ENCODE results near the gene CXCL9. TPM values are rescaled to one million over a fixed set of nuclear protein-coding genes. Genes with fewer than 3 reads are reported as not detected.
"Not testable (repeated sequence)": the region's sequence is repeated elsewhere in the genome, so short reads cannot be mapped to it uniquely, and the experiment has no call there.

Gene CXCL9
- total and polyA plus RNA-seq, 7 donors: 4.9 to 56.9 TPM; not detected in 5

GRCh38 chr4:75963558-75963957 is 43.8 kb downstream of the CXCL9 start:
- Histone ChIP-seq H3K4me1 (no peaks in the 10 kb centered on the region), H3K27me3 (no peaks in the 10 kb centered on the region), H3K27ac (no peak overlapping the region), H3K36me3 (peaks cover 11 to 100% (median 62%) of the 10 kb centered on the region in 4 donors), H3K9me3 (no peaks in the 10 kb centered on the region), H3K4me3 (no peak overlapping the region)
- no peak for DNase-seq
- intact Hi-C loops (cut with DNase I): no loop called here
- WGBS, 2 donors: 49 to 50% methylated on average over 2 of the region's 2 CpGs
- no peak for TF ChIP-seq CTCF (IDR thresholded peaks at IDR 0.05)
- no peak for TF ChIP-seq POLR2A (IDR thresholded peaks at IDR 0.05)
- no peak for TF ChIP-seq POLR2AphosphoS5 (IDR thresholded peaks at IDR 0.05)
- TF ChIP-seq EP300 (IDR thresholded peaks at IDR 0.05): no peak

- H3K27me3 ChIP-seq; intact Hi-C loops (cut with DNase I); H3K4me1 ChIP-seq; H3K4me3 ChIP-seq; H3K9me3 ChIP-seq; DNase-seq; H3K27ac ChIP-seq: not testable (repeated sequence)
- 85 to 92% methylated on average over 4 of the region's 4 CpGs for WGBS, 2 donors
- peaks cover 18 to 100% (median 62%) of the 10 kb centered on the region in 4 donors for H3K36me3 ChIP-seq
Measured at GRCh38 chr4:75962072-75962471, 45.2 kb downstream of the CXCL9 start.

GRCh38 chr4:75958546-75958945 is 48.8 kb downstream of the CXCL9 start:
- not testable (repeated sequence) for H3K27me3 ChIP-seq, H3K9me3 ChIP-seq, H3K27ac ChIP-seq, DNase-seq, H3K4me1 ChIP-seq, H3K4me3 ChIP-seq
- H3K36me3 ChIP-seq: peaks cover 20 to 100% (median 70%) of the 10 kb centered on the region in 4 donors
- intact Hi-C loops (cut with DNase I): loop anchor here (10.0 kb wide), 1 partner anchor 174 kb away; no protein-coding TSS in a partner anchor
- WGBS, 2 donors: 97% methylated on average over 7 of the region's 7 CpGs

- not testable (repeated sequence) for H3K4me1 ChIP-seq, H3K27me3 ChIP-seq, H3K9me3 ChIP-seq, DNase-seq, H3K27ac ChIP-seq, H3K4me3 ChIP-seq
- intact Hi-C loops (cut with DNase I): loop anchor here (10.0 kb wide), 1 partner anchor 170 kb away; no protein-coding TSS in a partner anchor
- peaks cover 8 to 100% (median 71%) of the 10 kb centered on the region in 4 donors for H3K36me3 ChIP-seq
- WGBS, 2 donors: 86 to 88% methylated on average over 5 of the region's 5 CpGs
Measured at GRCh38 chr4:75954811-75955210, 52.5 kb downstream of the CXCL9 start.

- no peak for TF ChIP-seq POLR2A (IDR thresholded peaks at IDR 0.05)
- TF ChIP-seq EP300 (IDR thresholded peaks at IDR 0.05): no peak
- no peak for TF ChIP-seq CTCF (IDR thresholded peaks at IDR 0.05)
- TF ChIP-seq POLR2AphosphoS5 (IDR thresholded peaks at IDR 0.05): no peak
- Histone ChIP-seq H3K9me3 (no peaks in the 10 kb centered on the region), H3K27ac (no peak overlapping the region), H3K4me3 (no peak overlapping the region), H3K27me3 (no peaks in the 10 kb centered on the region), H3K4me1 (no peaks in the 10 kb centered on the region), H3K36me3 (peaks cover 8 to 100% (median 64%) of the 10 kb centered on the region in 4 donors)
- DNase-seq: no peak
- WGBS, 2 donors: 84 to 86% methylated on average over 2 of the region's 2 CpGs
- intact Hi-C loops (cut with DNase I): loop anchor here (10.0 kb wide), 1 partner anchor 169 kb away; no protein-coding TSS in a partner anchor
Measured at GRCh38 chr4:75953509-75953908, 53.8 kb downstream of the CXCL9 start.

Other genes with a start within 250 kb of the CXCL9 start
- under 1 TPM in 2 of 4 donors, not detected in 2; 0.28 to 0.33 TPM for gene PPEF2, start 105.1 kb downstream of the CXCL9 start, total RNA-seq
- gene PPEF2, start 105.1 kb downstream of the CXCL9 start, polyA plus RNA-seq: under 1 TPM in 1 of 3 donors, not detected in 2; 0.03 TPM
- 10 to 100 TPM; 23.3 to 60.6 (median 34.1) TPM for gene NAAA, start 66.5 kb downstream of the CXCL9 start, total RNA-seq
- gene NAAA, start 66.5 kb downstream of the CXCL9 start, polyA plus RNA-seq: 10 to 100 TPM; 43.7 to 53.1 (median 45.6) TPM
- 10 to 100 TPM; 33.1 to 38.8 (median 34.2) TPM for gene SDAD1, start 16.6 kb downstream of the CXCL9 start, total RNA-seq
- 10 to 100 TPM; 14.1 to 18.3 (median 15.0) TPM for gene SDAD1, start 16.6 kb downstream of the CXCL9 start, polyA plus RNA-seq
- gene CXCL10, start 16.0 kb upstream of the CXCL9 start, total RNA-seq: not detected
- gene CXCL10, start 16.0 kb upstream of the CXCL9 start, polyA plus RNA-seq: 10 to 100 TPM in 2 of 3 donors, not detected in 1; 13.4 to 77.1 TPM
- not detected for gene CXCL11, start 28.6 kb upstream of the CXCL9 start, total RNA-seq
- 10 to 100 TPM in 1 of 3 donors, not detected in 2; 22.0 TPM for gene CXCL11, start 28.6 kb upstream of the CXCL9 start, polyA plus RNA-seq
- gene ART3, start 67.2 kb upstream of the CXCL9 start, total RNA-seq: 1 to 10 TPM; 3.0 to 6.4 (median 5.1) TPM
- 1 to 10 TPM in 1 of 3 donors, not detected in 2; 5.1 TPM for gene ART3, start 67.2 kb upstream of the CXCL9 start, polyA plus RNA-seq
- gene NUP54, start 140.9 kb upstream of the CXCL9 start, total RNA-seq: 10 to 100 TPM; 38.0 to 57.9 (median 48.1) TPM
- 10 to 100 TPM; 16.6 to 21.9 (median 18.6) TPM for gene NUP54, start 140.9 kb upstream of the CXCL9 start, polyA plus RNA-seq
- gene SCARB2, start 206.3 kb upstream of the CXCL9 start, total RNA-seq: 100 to 1,000 TPM; 119 to 160 (median 141) TPM
- gene SCARB2, start 206.3 kb upstream of the CXCL9 start, polyA plus RNA-seq: 10 to 100 TPM; 29.4 to 73.1 (median 38.6) TPM
- 1 to 10 TPM; 1.7 to 3.3 (median 2.0) TPM for gene FAM47E, start 244.2 kb upstream of the CXCL9 start, total RNA-seq
- 1 to 10 TPM; 2.6 to 6.0 (median 5.4) TPM for gene FAM47E, start 244.2 kb upstream of the CXCL9 start, polyA plus RNA-seq